ENCODE results near the gene CTNNA1.
A peak's percentile ranks its signal among the peaks of the same experiment; 100 is the strongest.

CTNNA1 gene

DNA sequence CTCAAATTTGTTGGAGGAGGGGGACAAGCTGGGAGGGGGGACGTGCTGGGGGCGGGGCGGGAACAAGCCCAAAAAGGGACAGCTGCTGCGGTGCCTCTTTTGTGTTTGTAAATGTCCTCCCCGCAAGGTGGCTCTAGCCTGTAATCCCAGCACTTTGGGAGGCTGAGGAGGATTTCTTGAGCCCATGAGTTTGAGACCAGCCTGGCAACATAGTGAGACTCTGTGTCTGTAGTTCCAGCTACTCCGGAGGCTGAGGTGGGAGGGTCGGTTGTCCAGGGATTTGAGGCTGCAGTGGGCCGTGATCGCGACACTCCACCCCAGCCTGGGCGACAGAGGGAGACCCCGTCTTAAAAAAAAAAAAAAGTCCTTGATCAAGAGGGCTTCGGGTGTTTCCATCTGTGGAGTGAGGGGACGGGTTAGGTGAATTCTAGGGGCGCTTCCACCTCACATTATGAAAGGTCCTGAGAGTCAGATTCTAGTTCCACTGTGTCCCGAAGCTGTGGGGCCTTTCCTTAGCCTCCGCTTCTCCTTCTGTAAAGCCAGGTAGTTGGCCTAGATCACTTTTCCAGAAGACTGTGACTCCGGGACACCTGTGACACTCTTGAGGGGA is 779 bp upstream of the CTNNA1 start:
- no peak for DNase-seq
- H3K36me3 ChIP-seq (replicated peaks) = peaks cover 3% of the 10 kb centered on the region
- TF ChIP-seq, protein P1, sequence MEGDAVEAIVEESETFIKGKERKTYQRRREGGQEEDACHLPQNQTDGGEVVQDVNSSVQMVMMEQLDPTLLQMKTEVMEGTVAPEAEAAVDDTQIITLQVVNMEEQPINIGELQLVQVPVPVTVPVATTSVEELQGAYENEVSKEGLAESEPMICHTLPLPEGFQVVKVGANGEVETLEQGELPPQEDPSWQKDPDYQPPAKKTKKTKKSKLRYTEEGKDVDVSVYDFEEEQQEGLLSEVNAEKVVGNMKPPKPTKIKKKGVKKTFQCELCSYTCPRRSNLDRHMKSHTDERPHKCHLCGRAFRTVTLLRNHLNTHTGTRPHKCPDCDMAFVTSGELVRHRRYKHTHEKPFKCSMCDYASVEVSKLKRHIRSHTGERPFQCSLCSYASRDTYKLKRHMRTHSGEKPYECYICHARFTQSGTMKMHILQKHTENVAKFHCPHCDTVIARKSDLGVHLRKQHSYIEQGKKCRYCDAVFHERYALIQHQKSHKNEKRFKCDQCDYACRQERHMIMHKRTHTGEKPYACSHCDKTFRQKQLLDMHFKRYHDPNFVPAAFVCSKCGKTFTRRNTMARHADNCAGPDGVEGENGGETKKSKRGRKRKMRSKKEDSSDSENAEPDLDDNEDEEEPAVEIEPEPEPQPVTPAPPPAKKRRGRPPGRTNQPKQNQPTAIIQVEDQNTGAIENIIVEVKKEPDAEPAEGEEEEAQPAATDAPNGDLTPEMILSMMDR (IDR thresholded peaks at IDR 0.05; ENCODE audit: low read depth, low read length, missing control alignments) = no peak
- H3K27me3 ChIP-seq (replicated peaks) = no peaks in the 10 kb centered on the region
- peak overlapping the region; percentile 90 for H3K4me3 ChIP-seq (ENCODE audit: low read depth, low read length)
- in situ Hi-C loops (cut with HindIII; ENCODE audit: low pct_ligation_motif_present, low sequenced_read_pairs) = no loop called here
- peak overlapping the region; percentile 95 for H3K27ac ChIP-seq

DNA sequence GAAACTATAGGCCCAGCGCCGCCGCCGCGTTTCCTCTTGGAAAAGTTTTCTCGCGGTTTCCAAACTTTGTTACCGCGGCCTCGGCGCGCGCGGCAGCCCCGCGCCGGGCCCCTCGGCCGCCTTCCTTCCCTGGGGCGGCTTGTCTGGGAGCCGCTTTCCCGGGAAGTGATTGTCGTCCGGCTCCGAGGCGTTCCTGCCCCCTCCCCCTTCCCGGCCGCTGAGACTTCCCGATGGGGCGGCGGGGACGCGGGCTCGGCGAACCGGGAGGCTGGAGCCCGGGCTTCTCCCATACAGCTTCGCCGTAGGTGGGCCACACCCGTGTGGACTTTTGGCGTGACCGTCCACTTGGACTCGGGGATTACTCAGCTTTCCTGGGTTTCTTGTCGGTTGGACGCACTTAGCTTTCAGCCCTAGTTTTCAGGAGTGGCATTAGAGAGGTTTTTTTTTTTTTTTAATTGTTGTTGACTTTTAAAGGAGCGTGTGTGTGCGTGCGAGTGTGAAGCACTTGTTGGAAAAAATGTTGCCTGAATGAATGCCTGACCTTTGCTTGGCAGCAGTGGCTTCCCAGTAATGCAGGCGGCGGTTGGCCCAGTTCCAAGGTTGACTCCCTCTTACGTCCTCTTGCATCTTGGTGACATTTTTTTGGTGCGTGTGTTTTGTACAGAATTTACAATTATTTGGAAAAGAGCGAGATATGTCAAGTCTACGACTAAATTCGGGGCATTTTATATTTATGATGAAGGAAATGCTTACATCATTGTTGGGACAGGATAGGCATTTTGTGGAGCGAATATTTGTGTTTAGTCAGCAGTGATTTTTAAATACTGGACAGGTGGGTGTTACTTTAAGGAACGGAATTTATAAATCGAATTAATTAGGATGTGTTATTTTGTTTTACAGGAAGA is 821 bp downstream of the CTNNA1 start:
- in situ Hi-C loops (cut with HindIII; ENCODE audit: low pct_ligation_motif_present, low sequenced_read_pairs) = no loop called here

DNA sequence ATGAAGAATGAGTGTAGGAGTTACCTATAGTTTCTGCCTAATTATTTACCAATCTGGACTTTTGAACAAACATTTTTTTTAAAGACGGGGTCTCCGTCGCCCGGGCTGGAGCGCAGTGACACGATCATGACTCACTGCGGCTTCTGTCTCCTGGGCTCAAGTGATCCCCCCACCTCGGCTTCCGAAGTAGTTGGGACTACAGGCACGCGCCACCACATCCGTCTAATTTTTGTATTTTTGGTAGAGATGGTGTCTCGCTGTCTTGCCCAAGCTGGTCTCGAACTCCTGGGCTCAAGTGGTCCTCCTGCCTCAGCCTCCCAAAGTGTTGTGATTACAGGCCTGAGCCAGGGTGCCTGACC is 1.5 kb downstream of the CTNNA1 start:
- peak overlapping the region; percentile 95 for H3K27ac ChIP-seq
- peak; percentile 44 for DNase-seq
- in situ Hi-C loops (cut with HindIII; ENCODE audit: low pct_ligation_motif_present, low sequenced_read_pairs) = no loop called here
- TF ChIP-seq, protein P1 (IDR thresholded peaks at IDR 0.05; ENCODE audit: low read depth, low read length, missing control alignments) = no peak
- no peaks in the 10 kb centered on the region for H3K27me3 ChIP-seq (replicated peaks)
- peaks cover 11% of the 10 kb centered on the region for H3K36me3 ChIP-seq (replicated peaks)
- H3K4me3 ChIP-seq (ENCODE audit: low read depth, low read length) = peak overlapping the region; percentile 90

More for the DNA sequence above, 821 bp downstream of the CTNNA1 start:
- TF ChIP-seq, protein P1 (IDR thresholded peaks at IDR 0.05; ENCODE audit: low read depth, low read length, missing control alignments) = no peak
- peak; percentile 93 for DNase-seq
- no peaks in the 10 kb centered on the region for H3K27me3 ChIP-seq (replicated peaks)
- H3K36me3 ChIP-seq (replicated peaks) = peaks cover 9% of the 10 kb centered on the region
- peak overlapping the region; percentile 95 for H3K27ac ChIP-seq
- H3K4me3 ChIP-seq (ENCODE audit: low read depth, low read length) = peak overlapping the region; percentile 90

DNA sequence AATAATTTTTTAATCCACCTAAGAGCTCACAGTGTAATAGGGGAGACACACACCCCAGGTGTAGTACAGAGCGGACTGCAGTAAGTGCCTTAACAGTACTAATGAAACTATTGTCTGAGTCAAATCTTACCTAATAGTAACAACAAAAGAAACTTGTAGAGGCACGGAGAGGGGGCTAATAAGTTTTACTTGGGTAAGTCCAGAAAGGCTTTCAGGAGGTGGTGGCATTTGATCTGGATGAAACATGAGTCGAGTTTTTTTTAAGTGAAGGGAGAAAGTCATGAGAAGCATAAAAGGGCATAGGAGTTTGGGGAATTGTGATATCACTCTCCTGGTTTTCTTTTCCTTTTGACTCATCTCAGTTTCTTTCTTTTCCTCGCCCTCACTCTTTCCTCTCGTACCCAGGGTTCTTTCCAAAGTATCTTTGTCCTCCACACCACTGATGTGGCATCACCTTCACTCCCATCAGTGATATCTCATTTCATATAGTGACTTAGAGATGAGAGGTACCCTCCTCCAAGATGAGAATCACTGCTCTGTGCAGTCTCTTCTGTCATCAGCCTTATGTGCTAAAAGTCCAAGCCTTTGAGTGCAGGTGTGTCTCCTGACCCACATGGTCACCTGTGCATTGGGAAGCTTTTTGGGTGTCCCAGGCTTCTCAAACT is 2.0 kb downstream of the CTNNA1 start:
- Histone ChIP-seq H3K27ac (peak overlapping the region; percentile 95), H3K27me3 (replicated peaks) (no peaks in the 10 kb centered on the region), H3K36me3 (replicated peaks) (peaks cover 11% of the 10 kb centered on the region), H3K4me3 (ENCODE audit: low read depth, low read length) (peak overlapping the region; percentile 90)
- in situ Hi-C loops (cut with HindIII; ENCODE audit: low pct_ligation_motif_present, low sequenced_read_pairs) = no loop called here
- TF ChIP-seq, protein P1 (IDR thresholded peaks at IDR 0.05; ENCODE audit: low read depth, low read length, missing control alignments) = no peak
- DNase-seq = no peak

DNA sequence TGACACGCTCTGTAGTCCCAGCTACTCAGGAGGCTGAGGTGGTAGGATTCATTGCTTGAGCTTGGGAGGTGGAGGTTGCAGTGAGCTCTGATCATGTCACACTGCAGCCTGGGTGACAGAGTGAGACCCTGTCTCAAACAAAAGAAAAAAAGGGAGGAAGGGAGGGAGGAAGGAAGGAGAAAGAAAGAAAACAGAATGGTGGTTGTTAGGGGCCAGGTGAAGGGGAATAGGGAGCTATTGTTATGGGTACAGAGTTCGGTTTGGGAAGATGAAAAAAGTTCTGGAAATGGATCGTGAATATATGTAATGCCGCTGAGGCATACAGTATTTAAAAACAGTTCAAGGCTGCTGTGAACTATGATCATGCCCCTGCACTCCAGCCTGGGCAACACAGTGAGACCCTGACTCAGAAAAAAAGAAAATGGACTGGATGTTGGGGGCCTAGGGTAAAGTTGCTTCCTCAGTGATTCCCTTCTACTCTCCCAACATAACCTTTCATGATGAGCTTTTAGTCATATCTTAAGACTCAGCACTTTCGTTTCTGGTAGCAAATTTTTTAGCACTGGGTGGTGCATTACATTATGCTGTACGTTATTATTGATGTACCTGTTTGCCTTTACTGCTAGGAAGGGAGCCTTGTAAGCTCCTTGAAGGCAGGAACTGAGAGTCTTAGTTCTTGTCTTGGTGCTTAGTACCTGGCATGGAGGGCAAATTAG is 4.0 kb downstream of the CTNNA1 start:
- Histone ChIP-seq H3K27ac (no peak overlapping the region), H3K36me3 (replicated peaks) (peaks cover 21% of the 10 kb centered on the region), H3K27me3 (replicated peaks) (no peaks in the 10 kb centered on the region), H3K4me3 (ENCODE audit: low read depth, low read length) (no peak overlapping the region)
- in situ Hi-C loops (cut with HindIII; ENCODE audit: low pct_ligation_motif_present, low sequenced_read_pairs) = no loop called here
- no peak for DNase-seq
- TF ChIP-seq, protein P1 (IDR thresholded peaks at IDR 0.05; ENCODE audit: low read depth, low read length, missing control alignments) = no peak

All from brain microvascular endothelial cell (primary cell).